Right ventricle myocardium inferior (tissue), 1 donor: Measurements from ENCODE around the gene LYZL6. TPM values are rescaled to one million over a fixed set of nuclear protein-coding genes. Genes with fewer than 3 reads are reported as not detected.

Experiments used
- ATAC-seq: fragments of 200-7000 bp; cut with Tn5 transposase; one replicate; pipeline ENCODE4 v1.9.1; 2020; ENCODE audit warnings: mild to moderate bottlenecking, moderate library complexity
- DNase-seq: peaks from one replicate; pipeline ENCODE4 v3.0.0; 2021; ENCODE audit errors: missing footprints
- intact Hi-C: fragments of 100-400 bp; cut with DNase I; formaldehyde crosslinking; loops from one replicate; pipeline ENCODE4 v1.11.0; 2022
- total RNA-seq: library from RNA; stranded (reverse); fragmentation: NEBNext Ultra II Directional; extraction: Animal tissue kit (Norgen Biotek cat#: 25700); gene quantifications from one replicate; pipeline ENCODE4 v1.2.1, GENCODE V29; 2021
- donor health status: DM: no; HTN: yes; CAD: no; lungs with severe emphysema.

The LYZL6 gene
- total RNA-seq, 1 donor from 2014 or later, result not detected

DNA sequence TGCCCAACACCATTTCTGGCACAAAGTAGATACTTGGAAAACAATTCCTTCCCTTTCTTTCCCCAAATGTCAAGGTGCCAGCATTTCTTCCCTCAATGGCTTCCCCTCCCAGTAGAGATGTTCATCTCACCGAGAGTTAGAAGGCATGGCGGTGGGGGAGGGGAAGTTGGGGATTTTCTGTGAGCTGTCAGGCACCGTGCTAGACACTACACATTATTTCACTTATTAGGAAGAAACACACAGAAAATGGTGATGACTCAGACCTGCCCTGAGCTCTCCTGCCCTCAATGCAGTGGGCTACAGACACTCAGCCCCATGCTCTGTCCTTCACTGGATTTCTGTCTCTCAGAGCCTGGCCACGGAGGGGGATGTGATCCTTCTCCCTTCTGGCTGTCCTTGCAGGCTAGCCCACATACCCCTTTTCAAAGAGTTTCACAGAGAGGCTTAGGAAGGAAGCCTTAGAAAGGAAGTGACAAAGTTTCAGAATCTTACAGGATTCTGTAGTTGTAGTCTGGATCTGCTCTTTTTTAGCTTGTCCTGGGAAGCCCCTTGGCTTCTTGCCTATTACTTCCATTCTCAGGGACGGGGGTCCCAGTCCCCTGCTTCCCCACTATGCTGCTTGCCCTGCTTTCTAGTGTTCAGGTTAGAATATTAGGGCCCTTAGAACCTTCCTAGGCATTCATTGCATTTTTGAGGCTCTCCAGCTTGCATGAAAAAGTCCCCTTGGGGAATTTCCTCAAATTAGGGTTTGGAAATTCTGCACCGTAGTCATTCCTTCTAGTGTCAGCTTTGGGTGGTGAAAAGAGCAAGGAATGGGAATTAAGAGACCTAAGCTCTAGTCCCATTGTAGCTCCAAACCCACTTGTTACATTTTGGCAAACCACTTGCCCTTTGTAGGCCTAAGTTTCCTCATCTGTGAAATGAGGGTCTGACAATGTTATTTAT is 51.1 kb downstream of the LYZL6 start:
- no peak for ATAC-seq
- DNase-seq, result no peak
- intact Hi-C loops, result no loop called here

DNA sequence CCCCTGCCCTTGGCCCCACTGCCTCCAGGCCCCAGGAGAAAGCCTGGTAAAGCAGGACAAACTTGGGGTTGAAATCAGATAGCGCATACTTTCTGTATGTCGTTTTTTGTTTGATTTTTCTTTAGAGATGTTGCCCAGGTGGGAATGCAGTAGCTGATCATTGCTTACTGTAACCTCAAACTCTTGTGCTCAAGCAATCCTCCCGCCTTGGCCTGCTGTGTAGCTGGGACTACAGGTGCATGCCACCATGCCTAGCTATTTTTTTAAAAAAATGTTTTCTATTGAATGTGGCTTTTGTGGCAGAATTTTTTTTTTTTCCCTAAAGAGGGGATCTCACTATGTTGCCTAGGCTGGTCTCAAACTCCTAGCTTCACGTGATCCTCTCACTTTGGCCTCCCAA is 52.2 kb downstream of the LYZL6 start:
- DNase-seq, result no peak
- ATAC-seq, result no peak
- intact Hi-C loops, result no loop called here

DNA sequence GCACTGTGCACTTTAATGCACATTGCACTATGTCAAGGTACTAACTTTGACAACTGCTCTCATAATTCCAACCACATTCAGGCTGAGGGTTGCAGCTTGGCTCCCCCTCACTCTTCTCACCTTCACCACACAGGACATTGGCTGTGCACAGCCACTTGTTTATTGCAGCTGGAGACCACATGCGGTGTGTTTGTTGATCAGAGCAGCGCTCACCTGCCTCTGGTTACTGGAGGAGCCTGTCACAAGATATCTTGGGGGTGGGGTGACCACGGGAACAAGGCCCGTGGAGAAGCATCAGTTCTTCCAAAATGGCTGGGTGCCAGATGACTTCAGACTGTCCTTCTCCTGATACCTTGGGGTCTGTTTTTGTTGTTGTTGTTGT is 52.7 kb downstream of the LYZL6 start:
- intact Hi-C loops, result no loop called here
- ATAC-seq (no peak), DNase-seq (no peak)

DNA sequence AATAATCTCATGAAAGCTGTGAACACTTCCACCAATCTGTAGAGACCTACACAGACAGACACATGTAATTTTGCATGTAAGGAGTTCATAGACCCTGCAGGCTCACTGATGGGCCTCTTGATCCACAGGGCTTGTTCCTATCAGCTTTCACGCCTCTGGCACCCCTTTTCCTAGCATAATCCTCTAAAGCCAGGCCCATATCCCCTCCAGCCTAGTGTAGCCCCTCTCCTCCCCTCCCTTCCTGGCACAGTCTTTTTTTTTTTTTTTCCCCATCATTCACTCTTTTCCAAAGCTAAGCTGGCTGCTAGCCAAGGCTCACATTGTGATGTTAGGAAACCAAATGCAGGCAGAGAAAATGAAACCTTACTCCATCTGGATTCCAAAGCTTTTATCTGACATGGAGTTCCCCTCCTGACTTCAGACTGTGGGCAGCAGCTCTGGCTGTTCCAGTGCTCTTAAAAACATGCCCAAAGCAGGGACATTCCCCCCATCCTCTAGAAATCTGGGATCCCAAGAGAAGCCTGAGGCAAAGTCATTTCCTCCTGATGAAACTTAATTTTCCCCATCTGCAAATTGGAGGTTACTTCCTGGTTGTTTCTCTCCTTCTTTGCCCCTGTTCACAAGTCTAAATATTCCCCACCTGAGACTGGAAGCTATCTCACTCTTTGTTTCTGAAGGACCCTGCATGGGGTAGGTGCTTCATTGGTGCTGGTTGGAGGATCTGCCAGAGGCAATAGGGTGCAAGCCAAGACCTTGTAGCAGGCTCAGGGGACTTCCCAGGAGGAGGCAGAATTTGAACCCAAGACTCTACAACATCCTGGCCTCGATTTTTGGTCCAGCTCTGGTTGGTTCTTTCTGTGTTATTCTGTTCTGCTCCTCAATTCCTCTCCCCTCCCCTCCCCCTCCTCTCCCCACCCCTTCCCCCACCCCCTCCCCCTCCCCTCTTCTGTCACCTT is 53.4 kb downstream of the LYZL6 start:
- intact Hi-C loops, result no loop called here
- ATAC-seq (peak; percentile 37), DNase-seq (no peak)

DNA sequence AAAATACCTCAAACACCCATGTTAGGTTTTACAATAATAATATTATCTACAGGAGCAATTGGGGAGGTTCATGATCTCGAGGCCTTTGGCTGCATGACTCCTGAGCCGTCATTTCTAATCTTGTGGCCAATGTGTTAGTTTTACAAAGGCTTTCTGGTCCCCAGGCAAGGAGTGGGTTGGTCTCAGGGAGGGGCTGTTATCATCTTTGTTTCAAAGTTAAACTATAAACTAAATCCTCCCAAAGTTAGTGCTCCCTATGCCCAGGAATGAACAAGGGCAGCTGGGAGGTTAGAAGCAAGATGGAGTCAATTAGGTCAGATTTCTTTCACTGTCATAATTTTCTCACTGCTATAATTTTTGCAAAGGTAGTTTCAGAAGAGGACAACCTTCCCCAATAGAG is 54.3 kb downstream of the LYZL6 start:
- DNase-seq (no peak), ATAC-seq (no peak)
- intact Hi-C loops, result no loop called here

Other genes with a start within 250 kb of the LYZL6 start
- 18.9 TPM for gene RASL10B, start 212.1 kb downstream of the LYZL6 start, total RNA-seq
- gene GAS2L2, start 190.5 kb downstream of the LYZL6 start, total RNA-seq, result 0.27 TPM
- gene C17orf50, start 182.8 kb downstream of the LYZL6 start, total RNA-seq, result not detected
- 2.3 TPM for gene MMP28, start 148.1 kb downstream of the LYZL6 start, total RNA-seq
- gene TAF15, start 134.2 kb downstream of the LYZL6 start, total RNA-seq, result 95.9 TPM
- gene HEATR9, start 74.8 kb downstream of the LYZL6 start, total RNA-seq, result not detected
- gene CCL5, start 63.4 kb downstream of the LYZL6 start, total RNA-seq, result 1.7 TPM
- not detected for gene RDM1, start 12.9 kb downstream of the LYZL6 start, total RNA-seq
- gene CCL16, start 37.8 kb upstream of the LYZL6 start, total RNA-seq, result not detected
- 10.3 TPM for gene CCL14, start 43.0 kb upstream of the LYZL6 start, total RNA-seq
- gene CCL15, start 57.8 kb upstream of the LYZL6 start, total RNA-seq, result not detected
- gene CCL23, start 74.3 kb upstream of the LYZL6 start, total RNA-seq, result not detected
- gene CCL18, start 120.6 kb upstream of the LYZL6 start, total RNA-seq, result 3.7 TPM
- gene CCL3, start 146.4 kb upstream of the LYZL6 start, total RNA-seq, result not detected
- gene CCL4, start 160.1 kb upstream of the LYZL6 start, total RNA-seq, result 0.92 TPM
- 4.0 TPM for gene TBC1D3B, start 232.9 kb upstream of the LYZL6 start, total RNA-seq